GM15510 (cell line): ENCODE results near the gene TECRL.

ENCODE experiments used
- POLR2A ChIP-seq: IDR thresholded peaks from 3 replicates; pipeline ENCODE4 v1.6.1; 2011; ENCODE audit warnings: borderline replicate concordance; ENCODE audit not compliant: insufficient read length; ENCODE audit errors: extremely low read depth

The TECRL gene

DNA sequence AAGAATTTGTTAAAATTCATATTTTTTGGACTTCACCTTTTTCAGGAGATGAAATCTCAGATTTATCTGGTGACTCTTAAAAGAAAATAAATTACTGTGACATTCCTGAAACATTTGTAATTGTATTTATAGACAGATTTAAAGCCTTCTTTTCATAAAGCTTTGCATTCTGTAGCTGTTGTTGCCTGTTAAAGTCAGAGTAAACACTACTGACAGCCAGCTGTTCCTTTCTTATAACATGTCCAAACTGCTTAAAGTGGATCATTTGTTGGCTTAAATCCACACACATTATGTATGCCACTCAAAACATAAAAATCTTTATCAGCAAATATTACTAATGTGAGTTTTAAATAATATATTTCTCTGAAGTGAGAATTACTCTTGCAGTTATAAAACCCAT is 157.5 kb downstream of the TECRL start:
- no peak for TF ChIP-seq POLR2A

DNA sequence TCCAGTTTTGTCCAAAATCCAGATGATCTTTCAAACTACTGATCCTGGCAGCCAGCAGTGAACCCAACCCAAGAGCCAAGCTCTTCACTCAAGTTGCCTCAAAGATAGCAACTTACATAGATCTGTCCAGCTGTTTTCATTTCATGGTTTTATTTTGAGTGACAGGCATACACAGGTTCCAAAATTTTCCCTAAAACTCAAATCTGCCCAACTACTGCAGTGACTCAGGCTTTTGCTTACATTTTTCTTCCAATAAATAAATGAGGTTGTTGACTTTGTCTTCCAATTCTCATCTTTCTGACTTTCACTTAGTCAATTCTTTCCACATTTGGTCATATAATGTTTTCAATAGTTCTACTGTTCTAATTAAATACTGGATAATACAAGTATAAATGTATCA is 158.8 kb downstream of the TECRL start:
- no peak for TF ChIP-seq POLR2A

DNA sequence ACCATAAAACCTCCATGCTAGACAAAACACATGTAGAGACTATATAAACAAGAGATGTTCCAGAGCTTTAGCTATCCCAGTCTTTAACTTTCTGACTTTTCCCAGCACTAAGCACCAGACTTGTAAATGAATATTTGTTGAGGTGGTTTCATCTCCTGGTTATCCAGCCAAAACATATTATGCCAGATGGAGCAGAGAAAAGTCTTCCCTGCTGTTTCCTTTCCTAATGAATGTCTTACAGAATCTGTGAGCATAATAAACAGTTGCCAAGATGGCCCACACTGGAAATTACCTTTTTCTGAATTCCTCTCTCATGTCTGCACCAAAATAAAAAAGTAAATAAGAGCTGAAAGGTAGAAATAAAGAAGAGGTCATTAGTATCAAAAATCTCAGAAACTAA is 159.2 kb downstream of the TECRL start:
- TF ChIP-seq POLR2A = no peak

DNA sequence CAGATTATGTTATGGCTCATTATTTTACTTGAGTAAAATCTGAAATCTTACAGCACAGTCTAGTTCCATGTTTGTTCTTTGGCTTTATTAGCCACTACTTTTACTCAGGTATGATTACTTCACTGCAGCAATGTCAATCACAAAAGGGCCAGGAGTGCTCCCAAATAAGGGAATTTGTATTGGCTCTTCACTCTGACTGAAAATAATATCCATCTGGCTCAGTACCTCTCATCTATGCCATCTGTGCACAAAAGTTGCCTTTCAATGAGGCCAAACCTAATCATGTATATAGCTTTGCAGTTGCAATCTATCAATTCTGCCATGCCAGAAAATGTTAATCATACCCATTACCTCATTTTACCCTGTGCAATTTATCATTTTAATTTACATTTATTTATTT is 161.1 kb downstream of the TECRL start:
- TF ChIP-seq POLR2A = no peak

DNA sequence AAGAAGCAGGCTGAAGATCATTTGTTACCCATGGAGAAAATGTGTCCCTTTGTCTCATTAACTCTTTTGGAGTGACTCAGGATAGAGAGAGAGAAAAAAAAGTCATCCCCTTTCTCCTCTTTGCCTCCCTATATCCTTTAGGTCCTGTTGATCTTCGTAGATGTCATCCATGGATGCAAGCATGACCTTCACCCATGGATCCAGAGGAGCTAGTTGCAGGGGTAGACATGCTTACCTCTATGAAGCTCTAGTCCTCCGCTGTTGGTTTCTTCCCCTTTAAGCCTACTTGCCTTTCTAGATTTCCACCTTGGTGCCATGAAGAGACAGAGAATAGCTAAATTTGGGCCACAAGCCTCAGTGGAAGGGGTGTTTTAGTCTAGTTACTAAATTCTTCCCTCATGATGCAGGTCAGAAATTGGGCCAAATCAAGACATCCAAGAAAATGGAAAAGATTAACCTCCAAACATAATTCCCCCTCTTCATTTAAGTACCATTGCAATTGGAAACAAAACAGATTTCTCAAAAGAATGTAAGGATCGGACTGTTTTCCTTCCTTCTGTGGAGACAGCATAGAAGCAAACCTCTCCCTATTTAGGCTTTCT is 178.4 kb downstream of the TECRL start:
- TF ChIP-seq POLR2A = no peak
